Measurements from ENCODE around the gene MGRN1.

DNA sequence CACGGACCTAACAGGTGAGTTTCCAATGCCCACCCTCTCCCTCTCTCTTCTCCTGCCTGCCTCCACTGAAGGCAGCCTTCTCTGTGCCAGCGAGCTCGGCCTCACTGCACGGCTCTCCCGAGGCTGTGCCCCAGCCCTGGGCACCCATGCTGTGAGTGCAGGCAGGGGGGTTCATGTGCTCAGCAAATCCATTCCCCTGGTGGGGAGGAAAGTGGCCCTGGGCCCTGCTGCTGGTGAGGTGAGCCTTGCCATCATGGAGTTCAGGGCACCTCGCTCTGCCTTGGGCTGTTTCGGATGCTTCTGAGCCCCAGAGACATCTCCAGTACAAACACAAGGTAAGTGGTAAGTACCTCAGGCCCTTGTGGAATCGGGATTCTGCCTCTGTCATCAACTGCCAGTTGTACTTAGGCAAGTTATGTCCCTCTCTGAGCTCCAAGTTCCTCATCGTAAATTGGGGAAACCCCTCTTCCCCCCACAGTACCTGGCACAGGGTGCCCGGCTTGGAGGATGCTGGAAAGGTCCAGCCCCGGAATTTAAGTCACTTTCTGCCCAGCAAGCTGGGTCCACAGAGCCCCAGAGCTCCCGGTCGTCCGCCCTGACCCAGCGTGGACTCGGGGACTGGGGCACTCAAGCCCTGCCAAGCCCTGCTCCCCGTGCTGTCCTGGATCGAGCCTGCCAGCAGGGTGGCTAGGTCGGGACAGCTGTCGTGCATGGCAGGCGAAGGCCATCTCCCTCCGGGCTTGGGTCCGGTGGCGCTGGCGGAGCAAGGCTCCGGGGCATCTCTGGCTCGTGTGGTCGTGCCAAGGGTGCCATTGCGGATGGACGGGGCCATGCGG is 68.1 kb downstream of the MGRN1 start:
- no peak for TF ChIP-seq EZH2 (IDR thresholded peaks at IDR 0.05; ENCODE audit: low read length, missing control alignments)
- TF ChIP-seq, protein P1, sequence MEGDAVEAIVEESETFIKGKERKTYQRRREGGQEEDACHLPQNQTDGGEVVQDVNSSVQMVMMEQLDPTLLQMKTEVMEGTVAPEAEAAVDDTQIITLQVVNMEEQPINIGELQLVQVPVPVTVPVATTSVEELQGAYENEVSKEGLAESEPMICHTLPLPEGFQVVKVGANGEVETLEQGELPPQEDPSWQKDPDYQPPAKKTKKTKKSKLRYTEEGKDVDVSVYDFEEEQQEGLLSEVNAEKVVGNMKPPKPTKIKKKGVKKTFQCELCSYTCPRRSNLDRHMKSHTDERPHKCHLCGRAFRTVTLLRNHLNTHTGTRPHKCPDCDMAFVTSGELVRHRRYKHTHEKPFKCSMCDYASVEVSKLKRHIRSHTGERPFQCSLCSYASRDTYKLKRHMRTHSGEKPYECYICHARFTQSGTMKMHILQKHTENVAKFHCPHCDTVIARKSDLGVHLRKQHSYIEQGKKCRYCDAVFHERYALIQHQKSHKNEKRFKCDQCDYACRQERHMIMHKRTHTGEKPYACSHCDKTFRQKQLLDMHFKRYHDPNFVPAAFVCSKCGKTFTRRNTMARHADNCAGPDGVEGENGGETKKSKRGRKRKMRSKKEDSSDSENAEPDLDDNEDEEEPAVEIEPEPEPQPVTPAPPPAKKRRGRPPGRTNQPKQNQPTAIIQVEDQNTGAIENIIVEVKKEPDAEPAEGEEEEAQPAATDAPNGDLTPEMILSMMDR (conservative IDR thresholded peaks at IDR 0.05 in 1 of 2, IDR thresholded peaks at IDR 0.05 in 1 of 2; ENCODE audit: low read depth in 1 of 2, low read length in 2 of 2): no peak

Data from fibroblast of lung (primary cell).